ENCODE data around the gene CABLES1. TPM values are rescaled to one million over a fixed set of nuclear protein-coding genes. Genes with fewer than 3 reads are reported as not detected.

Gene CABLES1
- total RNA-seq, 2 experiments from 2014 or later = not detected

GRCh38 chr18:23135550-23136325 is 453 bp downstream of the CABLES1 start:
- intact Hi-C loops (cut with DNase I, micrococcal nuclease) = loop anchor here (10.0 kb wide), 2 partner anchors 61 to 369 kb away; partner anchors contain the start of gene RMC1 (in 1 of the 2)
- ATAC-seq (ENCODE audit: poor library complexity) (peak; percentile 39), DNase-seq (peak in 8 of 14 experiments; percentile 3 to 61 (median 18))
- H3K4me3 Mint-ChIP-seq = no peak overlapping the region
- H3K27me3 Mint-ChIP-seq = peaks cover 61% of the 10 kb centered on the region
- no peak for TF ChIP-seq CTCF (IDR thresholded peaks at IDR 0.05)
- H3K27ac Mint-ChIP-seq = no peak overlapping the region
- CTCF ChIA-PET = no interaction called here
- peaks cover 19% of the 10 kb centered on the region for H3K4me1 ChIP-seq (ENCODE audit: insufficient read depth, low read length)
- H3K36me3 ChIP-seq (ENCODE audit: insufficient read depth, low read length) = no peaks in the 10 kb centered on the region
- peaks cover 35 to 44% of the 10 kb centered on the region in 2 experiments for H3K27me3 ChIP-seq (ENCODE audit: control insufficient read depth in 1 of 2, insufficient read depth in 2 of 2, low read length in 2 of 2)
- H3K9me3 Mint-ChIP-seq = no peaks in the 10 kb centered on the region
- peak overlapping the region; percentile 50 for H3K4me3 ChIP-seq (ENCODE audit: low read length)
- no peaks in the 10 kb centered on the region for H3K36me3 Mint-ChIP-seq (ENCODE audit: low read depth)
- H3K9me3 ChIP-seq (ENCODE audit: control insufficient read depth in 1 of 2, insufficient read depth in 1 of 2, low read length in 2 of 2) = peaks cover 0 to 7% of the 10 kb centered on the region in 2 experiments
- H3K27ac ChIP-seq (ENCODE audit: low read depth in 1 of 2, low read length in 2 of 2) = no peak overlapping the region
- peaks cover 23% of the 10 kb centered on the region for H3K4me1 Mint-ChIP-seq (ENCODE audit: low read depth)
- POLR2A ChIA-PET = interaction anchor here (1.3 kb wide), 1 partner anchor 85 kb away, joined by 4 read pairs; no protein-coding TSS in a partner anchor

DNA sequence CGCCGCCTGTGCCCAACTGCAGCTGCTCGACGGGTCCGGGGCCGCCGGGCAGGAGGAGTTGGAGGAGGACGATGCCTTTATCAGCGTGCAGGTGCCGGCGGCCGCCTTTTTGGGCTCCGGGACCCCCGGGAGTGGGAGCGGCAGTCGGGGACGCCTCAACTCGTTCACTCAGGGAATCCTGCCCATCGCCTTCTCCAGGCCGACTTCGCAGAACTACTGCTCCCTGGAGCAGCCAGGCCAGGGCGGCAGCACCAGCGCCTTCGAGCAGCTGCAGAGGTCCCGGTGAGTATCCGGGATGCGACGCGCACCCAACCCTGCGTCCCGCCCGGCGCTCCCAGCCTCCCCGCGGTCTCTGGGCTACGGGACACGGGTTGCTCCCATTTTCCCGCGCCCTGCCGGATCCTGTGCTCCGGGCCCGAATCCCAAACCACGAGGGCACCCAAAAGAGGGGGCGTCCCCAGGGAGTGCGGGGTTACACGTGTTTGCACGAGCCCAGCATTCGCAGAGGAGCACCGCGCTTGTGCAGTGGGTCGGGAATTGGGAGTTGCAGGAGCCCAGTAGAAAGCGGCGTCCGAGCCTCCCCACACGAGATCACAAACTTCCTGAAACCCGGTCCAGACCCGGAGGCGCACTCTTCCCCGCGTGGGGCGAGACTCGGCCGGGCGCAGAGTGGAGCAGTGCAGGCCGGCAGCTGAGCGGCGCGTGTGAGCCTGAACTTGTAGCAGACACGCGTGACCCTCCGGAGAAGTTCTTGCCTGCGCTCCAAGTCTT is 1.2 kb downstream of the CABLES1 start:
- POLR2A ChIA-PET = interaction anchor here (1.3 kb wide), 1 partner anchor 65 kb away, joined by 3 read pairs; no protein-coding TSS in a partner anchor
- H3K36me3 Mint-ChIP-seq (ENCODE audit: low read depth) = no peaks in the 10 kb centered on the region
- H3K9me3 Mint-ChIP-seq = no peaks in the 10 kb centered on the region
- H3K27me3 Mint-ChIP-seq = peaks cover 60% of the 10 kb centered on the region
- Histone ChIP-seq H3K9me3 (ENCODE audit: control insufficient read depth in 1 of 2, insufficient read depth in 1 of 2, low read length in 2 of 2) (peaks cover 0 to 7% of the 10 kb centered on the region in 2 experiments), H3K27ac (ENCODE audit: low read depth in 1 of 2, low read length in 2 of 2) (no peak overlapping the region), H3K27me3 (ENCODE audit: control insufficient read depth in 1 of 2, insufficient read depth in 2 of 2, low read length in 2 of 2) (peaks cover 35 to 44% of the 10 kb centered on the region in 2 experiments), H3K4me1 (ENCODE audit: insufficient read depth, low read length) (peaks cover 19% of the 10 kb centered on the region), H3K36me3 (ENCODE audit: insufficient read depth, low read length) (no peaks in the 10 kb centered on the region), H3K4me3 (ENCODE audit: low read length) (peak overlapping the region; percentile 19)
- intact Hi-C loops (cut with DNase I, micrococcal nuclease) = loop anchor here (10.0 kb wide), 2 partner anchors 62 to 368 kb away; partner anchors contain the start of gene RMC1 (in 1 of the 2)
- CTCF ChIA-PET = no interaction called here
- no peak overlapping the region for H3K27ac Mint-ChIP-seq
- DNase-seq (peak in 5 of 14 experiments; percentile 4 to 31 (median 12)), ATAC-seq (ENCODE audit: poor library complexity) (no peak)
- peak overlapping the region; percentile 56 for H3K4me3 Mint-ChIP-seq
- peaks cover 23% of the 10 kb centered on the region for H3K4me1 Mint-ChIP-seq (ENCODE audit: low read depth)
- TF ChIP-seq CTCF (IDR thresholded peaks at IDR 0.05) = no peak

GRCh38 chr18:23137097-23137635 is 1.9 kb downstream of the CABLES1 start:
- no peak for TF ChIP-seq CTCF (IDR thresholded peaks at IDR 0.05)
- no peak for ATAC-seq (ENCODE audit: poor library complexity)

More at GRCh38 chr18:23137097-23137635, 1.9 kb downstream of the CABLES1 start:
- CTCF ChIA-PET = no interaction called here
- H3K4me3 Mint-ChIP-seq = peak overlapping the region; percentile 56
- no peak overlapping the region for H3K27ac Mint-ChIP-seq
- Histone ChIP-seq H3K27me3 (ENCODE audit: control insufficient read depth in 1 of 2, insufficient read depth in 2 of 2, low read length in 2 of 2) (peaks cover 35 to 44% of the 10 kb centered on the region in 2 experiments), H3K27ac (ENCODE audit: low read depth in 1 of 2, low read length in 2 of 2) (no peak overlapping the region), H3K9me3 (ENCODE audit: control insufficient read depth in 1 of 2, insufficient read depth in 1 of 2, low read length in 2 of 2) (peaks cover 0 to 7% of the 10 kb centered on the region in 2 experiments), H3K4me3 (ENCODE audit: low read length) (no peak overlapping the region), H3K4me1 (ENCODE audit: insufficient read depth, low read length) (peaks cover 19% of the 10 kb centered on the region), H3K36me3 (ENCODE audit: insufficient read depth, low read length) (no peaks in the 10 kb centered on the region)
- no peak for DNase-seq
- H3K27me3 Mint-ChIP-seq = peaks cover 53% of the 10 kb centered on the region
- intact Hi-C loops (cut with DNase I, micrococcal nuclease) = loop anchor here (10.0 kb wide), 2 partner anchors 62 to 368 kb away; partner anchors contain the start of gene RMC1 (in 1 of the 2)
- peaks cover 23% of the 10 kb centered on the region for H3K4me1 Mint-ChIP-seq (ENCODE audit: low read depth)
- POLR2A ChIA-PET = interaction anchor here (0.6 to 1.3 kb wide), 2 partner anchors 66 to 212 kb away, joined by 3 read pairs; no protein-coding TSS in a partner anchor
- H3K36me3 Mint-ChIP-seq (ENCODE audit: low read depth) = no peaks in the 10 kb centered on the region
- H3K9me3 Mint-ChIP-seq = no peaks in the 10 kb centered on the region
